GM19193 (cell line): ENCODE measurements around the gene MTG1.

Experiments
- POLR2A ChIP-seq: IDR thresholded peaks from 4 replicates; pipeline ENCODE4 v1.6.1; 2011; ENCODE audit not compliant: insufficient read depth, insufficient read length; ENCODE audit errors: extremely low read depth

The MTG1 gene

GRCh38 chr10:133401981-133402725, 8.2 kb downstream of the MTG1 start:
- no peak for TF ChIP-seq POLR2A

GRCh38 chr10:133403359-133403758, 9.4 kb downstream of the MTG1 start:
- TF ChIP-seq POLR2A = no peak

- no peak for TF ChIP-seq POLR2A
These were observed 9.8 kb downstream of the MTG1 start for GRCh38 chr10:133403784-133404183.

GRCh38 chr10:133405272-133405671, 11.3 kb downstream of the MTG1 start:
- no peak for TF ChIP-seq POLR2A

- TF ChIP-seq POLR2A = no peak
These were observed 12.0 kb downstream of the MTG1 start for GRCh38 chr10:133405844-133406527.

GRCh38 chr10:133411523-133412380, 17.8 kb downstream of the MTG1 start:
- no peak for TF ChIP-seq POLR2A

GRCh38 chr10:133412381-133412711, 18.4 kb downstream of the MTG1 start:
- no peak for TF ChIP-seq POLR2A

- no peak for TF ChIP-seq POLR2A
These were observed 21.8 kb downstream of the MTG1 start for GRCh38 chr10:133415752-133416151.

- no peak for TF ChIP-seq POLR2A
These were observed 24.5 kb downstream of the MTG1 start for GRCh38 chr10:133418289-133418993.

GRCh38 chr10:133419211-133419950, 25.4 kb downstream of the MTG1 start:
- no peak for TF ChIP-seq POLR2A

GRCh38 chr10:133420028-133420427, 26.1 kb downstream of the MTG1 start:
- TF ChIP-seq POLR2A = no peak

- no peak for TF ChIP-seq POLR2A
These were observed 26.6 kb downstream of the MTG1 start for GRCh38 chr10:133420579-133420978.

- no peak for TF ChIP-seq POLR2A
These were observed 27.6 kb downstream of the MTG1 start for GRCh38 chr10:133421336-133422222.

- no peak for TF ChIP-seq POLR2A
These were observed 28.4 kb downstream of the MTG1 start for GRCh38 chr10:133422223-133422806.
